Head of caudate nucleus (tissue), 42 donors: ENCODE results near the gene AACS.
"Not testable (repeated sequence)": the region's sequence is repeated elsewhere in the genome, so short reads cannot be mapped to it uniquely, and the experiment has no call there.

Experiments used
- DNase-seq, 42 donors: peaks; one replicate each; pipeline versions ENCODE4 v3.0.0 to v3.0.0-alpha.2; 2020 to 2021; ENCODE audit warnings: mixed read lengths in 7 of 42
- intact Hi-C: fragments of 100-400 bp; cut with DNase I; formaldehyde crosslinking; loops from one replicate; pipeline ENCODE4 v1.15.0; 2022

AACS gene

GRCh38 chr12:125140279-125141209 is 75.3 kb downstream of the AACS start:
- DNase-seq, result no peak
- intact Hi-C loops, result no loop called here

GRCh38 chr12:125141210-125141573 is 76.0 kb downstream of the AACS start:
- DNase-seq, intact Hi-C loops: not testable (repeated sequence)

- no peak for DNase-seq
- intact Hi-C loops, result no loop called here
Measured at GRCh38 chr12:125142601-125143000, 77.4 kb downstream of the AACS start.

- intact Hi-C loops, result no loop called here
- DNase-seq, result peak in 4 of 42 donors; percentile 18 to 44 (median 27)
Measured at GRCh38 chr12:125143491-125143890, 78.3 kb downstream of the AACS start.

- DNase-seq, result no peak
- intact Hi-C loops, result no loop called here
Measured at GRCh38 chr12:125145196-125145595, 80.0 kb downstream of the AACS start.

GRCh38 chr12:125148316-125148715 is 83.1 kb downstream of the AACS start:
- no peak for DNase-seq
- intact Hi-C loops, result no loop called here

- intact Hi-C loops, result no loop called here
- no peak for DNase-seq
Measured at GRCh38 chr12:125149160-125150108, 84.2 kb downstream of the AACS start.

- intact Hi-C loops, result no loop called here
- DNase-seq, result no peak
Measured at GRCh38 chr12:125151284-125151683, 86.0 kb downstream of the AACS start.

- DNase-seq, result no peak
Measured at GRCh38 chr12:125152463-125152862, 87.2 kb downstream of the AACS start.

GRCh38 chr12:125155366-125155765 is 90.1 kb downstream of the AACS start:
- intact Hi-C loops, result no loop called here
- no peak for DNase-seq

More at GRCh38 chr12:125152463-125152862, 87.2 kb downstream of the AACS start:
- intact Hi-C loops, result no loop called here

- intact Hi-C loops, result no loop called here
Measured at GRCh38 chr12:125157177-125157576, 91.9 kb downstream of the AACS start.

GRCh38 chr12:125159702-125160101 is 94.5 kb downstream of the AACS start:
- no peak for DNase-seq

More at GRCh38 chr12:125157177-125157576, 91.9 kb downstream of the AACS start:
- no peak for DNase-seq

GRCh38 chr12:125160281-125160955 is 95.2 kb downstream of the AACS start:
- no peak for DNase-seq
- intact Hi-C loops, result no loop called here

More at GRCh38 chr12:125159702-125160101, 94.5 kb downstream of the AACS start:
- intact Hi-C loops, result no loop called here

- no peak for DNase-seq
- intact Hi-C loops, result no loop called here
Measured at GRCh38 chr12:125161712-125162022, 96.4 kb downstream of the AACS start.

GRCh38 chr12:125162489-125163028 is 97.3 kb downstream of the AACS start:
- DNase-seq, result no peak
- intact Hi-C loops, result no loop called here

GRCh38 chr12:125163148-125163547 is 97.9 kb downstream of the AACS start:
- DNase-seq, result no peak
- intact Hi-C loops, result no loop called here

GRCh38 chr12:125164541-125164940 is 99.3 kb downstream of the AACS start:
- intact Hi-C loops, result no loop called here
- DNase-seq, result no peak

- intact Hi-C loops, result no loop called here
- DNase-seq, result no peak
Measured at GRCh38 chr12:125166041-125166440, 100.8 kb downstream of the AACS start.

- intact Hi-C loops, result no loop called here
- DNase-seq, result no peak
Measured at GRCh38 chr12:125167658-125168057, 102.4 kb downstream of the AACS start.
